Astrocyte (in vitro differentiated cells and primary cell): ENCODE results near the gene APH1A. TPM values are rescaled to one million over a fixed set of nuclear protein-coding genes. Genes with fewer than 3 reads are reported as not detected.
A peak's percentile ranks its signal among the peaks of the same experiment; 100 is the strongest.
"Not testable (repeated sequence)": the region's sequence is repeated elsewhere in the genome, so short reads cannot be mapped to it uniquely, and the experiment has no call there.

ENCODE experiments used
- DNase-seq: peaks from one replicate; pipeline ENCODE4 v3.0.0-alpha.2; 2010; ENCODE audit warnings: low read depth
- FAIRE-seq: peaks from 2 replicates; lab custom pipeline; 2011; peaks lifted over from hg19 to GRCh38; lab: Jason Lieb, UNC
- H2AFZ ChIP-seq: 2 replicates; pipeline ENCODE4 v1.6.0; 2012; ENCODE audit warnings: low read depth, low read length, inconsistent platforms
- H3K27ac ChIP-seq: 2 replicates; pipeline ENCODE4 v1.5.1; 2011; ENCODE audit warnings: low read depth, low read length, inconsistent platforms
- H3K27me3 ChIP-seq: 2 replicates; pipeline ENCODE4 v1.6.0; 2011; ENCODE audit warnings: low read length, inconsistent platforms; ENCODE audit not compliant: insufficient read depth
- H3K36me3 ChIP-seq: 2 replicates; pipeline ENCODE4 v1.5.1; 2011; ENCODE audit warnings: low read length, inconsistent platforms; ENCODE audit not compliant: insufficient read depth
- H3K4me1 ChIP-seq: 2 replicates; pipeline ENCODE4 v1.5.1; 2011; ENCODE audit warnings: low read length, inconsistent platforms; ENCODE audit not compliant: insufficient read depth
- H3K4me2 ChIP-seq: 2 replicates; pipeline ENCODE4 v1.6.0; 2012; ENCODE audit warnings: low read length, inconsistent platforms
- H3K4me3 ChIP-seq: 2 replicates; pipeline ENCODE4 v1.5.1; 2011; ENCODE audit warnings: low read depth, mild to moderate bottlenecking, low read length, inconsistent platforms; ENCODE audit not compliant: insufficient read depth
- H3K79me2 ChIP-seq: 2 replicates; pipeline ENCODE4 v1.6.0; 2012; ENCODE audit warnings: mild to moderate bottlenecking, low read length, inconsistent platforms; ENCODE audit not compliant: insufficient read depth
- H3K9ac ChIP-seq: 2 replicates; pipeline ENCODE4 v1.6.0; 2012; ENCODE audit warnings: mild to moderate bottlenecking, low read length, inconsistent platforms
- H3K9me3 ChIP-seq: 2 replicates; pipeline ENCODE4 v1.5.1; 2012; ENCODE audit warnings: low read depth, mild to moderate bottlenecking, low read length, inconsistent platforms; ENCODE audit not compliant: insufficient read depth
- H4K20me1 ChIP-seq: 2 replicates; pipeline ENCODE4 v1.6.0; 2012; ENCODE audit warnings: low read length, inconsistent platforms; ENCODE audit not compliant: insufficient read depth
- H3K27ac Mint-ChIP-seq: one replicate; pipeline ENCODE4 v1.8.0; 2021; ENCODE audit warnings: mild to moderate bottlenecking, mixed read lengths; ENCODE audit not compliant: unreplicated experiment
- H3K27me3 Mint-ChIP-seq: one replicate; pipeline ENCODE4 v1.8.0; 2021; ENCODE audit warnings: low read depth, mixed read lengths; ENCODE audit not compliant: unreplicated experiment
- H3K36me3 Mint-ChIP-seq: one replicate; pipeline ENCODE4 v1.8.0; 2021; ENCODE audit warnings: low read depth, mixed read lengths; ENCODE audit not compliant: unreplicated experiment
- H3K4me1 Mint-ChIP-seq: one replicate; pipeline ENCODE4 v1.8.0; 2021; ENCODE audit warnings: low read depth, mixed read lengths; ENCODE audit not compliant: unreplicated experiment
- H3K4me3 Mint-ChIP-seq: one replicate; pipeline ENCODE4 v1.8.0; 2021; ENCODE audit warnings: mild to moderate bottlenecking, moderate library complexity, mixed read lengths; ENCODE audit not compliant: unreplicated experiment
- H3K9me3 Mint-ChIP-seq: one replicate; pipeline ENCODE4 v1.8.0; 2021; ENCODE audit warnings: mild to moderate bottlenecking, mixed read lengths; ENCODE audit not compliant: unreplicated experiment
- EZH2 ChIP-seq: IDR thresholded peaks from 2 replicates; pipeline ENCODE4 v1.6.1; 2012; ENCODE audit warnings: mild to moderate bottlenecking, low read length, inconsistent platforms; ENCODE audit not compliant: insufficient read depth
- total RNA-seq: library from RNA; stranded (reverse); gene quantifications from 2 replicates; pipeline ENCODE4 v1.2.1, GENCODE V29; 2021
- TF ChIP-seq, protein P1 (sequence below): IDR thresholded peaks from 2 replicates; pipeline ENCODE4 v1.5.1; 2011; ENCODE audit warnings: low read depth, mild to moderate bottlenecking, inconsistent platforms, low read length, moderate library complexity; ENCODE audit not compliant: insufficient read depth

Gene APH1A
- total RNA-seq, 1 donor from 2014 or later, result 100 TPM

DNA sequence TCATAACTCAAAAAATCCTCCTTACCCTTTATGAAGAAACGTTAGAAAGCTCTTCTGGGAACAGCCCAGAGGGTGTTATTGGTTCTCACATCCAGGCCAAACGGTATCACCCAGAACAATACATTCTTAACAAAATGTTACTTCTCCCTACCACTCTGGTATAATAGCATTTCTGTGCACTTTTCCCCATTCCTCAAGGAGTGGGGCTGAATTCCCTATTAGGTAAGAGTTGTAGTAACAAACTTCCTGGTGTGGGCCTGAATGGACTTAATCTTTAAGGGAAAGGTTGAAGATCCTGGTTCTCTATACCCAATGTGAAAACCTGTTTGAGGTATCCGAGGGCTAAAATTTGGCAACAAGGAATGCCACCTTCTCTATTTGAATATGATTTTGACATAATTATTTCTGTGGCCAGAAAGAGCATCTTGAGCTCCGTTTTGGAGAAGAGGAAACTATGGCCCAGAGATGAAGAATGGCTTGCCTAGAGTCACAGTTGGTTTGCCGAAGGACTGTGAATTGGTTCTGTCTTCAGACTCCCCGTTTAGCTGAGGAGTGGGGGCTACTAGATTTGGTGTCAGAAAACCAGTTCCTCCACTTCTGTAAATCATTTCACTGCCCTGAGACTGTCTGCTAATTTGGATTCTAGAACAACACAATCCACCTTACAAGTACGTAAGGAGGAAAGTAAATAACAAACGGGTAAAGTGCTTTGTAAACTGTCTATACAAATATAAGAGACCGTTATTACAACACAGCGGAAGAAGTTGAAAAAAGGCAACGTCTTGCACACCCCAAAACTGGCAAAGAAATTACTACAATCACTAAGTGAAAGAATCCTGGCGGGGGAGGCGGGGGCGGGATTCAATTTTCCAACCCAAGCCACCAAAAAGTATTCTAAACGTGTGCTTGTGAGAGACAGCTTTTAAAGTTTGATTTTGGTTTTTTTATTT lies 35.2 kb downstream of the APH1A start:
- Histone ChIP-seq H3K4me2 (peak overlapping the region; percentile 88), H4K20me1 (peaks cover 7% of the 10 kb centered on the region), H3K9ac (peak overlapping the region; percentile 94), H3K27me3 (no peaks in the 10 kb centered on the region), H3K36me3 (peaks cover 11% of the 10 kb centered on the region), H3K9me3 (no peaks in the 10 kb centered on the region), H3K4me3 (peak overlapping the region; percentile 89), H2AFZ (no peak overlapping the region), H3K79me2 (peaks cover 58% of the 10 kb centered on the region), H3K4me1 (peaks cover 11% of the 10 kb centered on the region), H3K27ac (peak overlapping the region; percentile 82)
- H3K36me3 Mint-ChIP-seq, result no peaks in the 10 kb centered on the region
- FAIRE-seq (no peak), DNase-seq (no peak)
- TF ChIP-seq EZH2, result no peak
- TF ChIP-seq, protein P1, sequence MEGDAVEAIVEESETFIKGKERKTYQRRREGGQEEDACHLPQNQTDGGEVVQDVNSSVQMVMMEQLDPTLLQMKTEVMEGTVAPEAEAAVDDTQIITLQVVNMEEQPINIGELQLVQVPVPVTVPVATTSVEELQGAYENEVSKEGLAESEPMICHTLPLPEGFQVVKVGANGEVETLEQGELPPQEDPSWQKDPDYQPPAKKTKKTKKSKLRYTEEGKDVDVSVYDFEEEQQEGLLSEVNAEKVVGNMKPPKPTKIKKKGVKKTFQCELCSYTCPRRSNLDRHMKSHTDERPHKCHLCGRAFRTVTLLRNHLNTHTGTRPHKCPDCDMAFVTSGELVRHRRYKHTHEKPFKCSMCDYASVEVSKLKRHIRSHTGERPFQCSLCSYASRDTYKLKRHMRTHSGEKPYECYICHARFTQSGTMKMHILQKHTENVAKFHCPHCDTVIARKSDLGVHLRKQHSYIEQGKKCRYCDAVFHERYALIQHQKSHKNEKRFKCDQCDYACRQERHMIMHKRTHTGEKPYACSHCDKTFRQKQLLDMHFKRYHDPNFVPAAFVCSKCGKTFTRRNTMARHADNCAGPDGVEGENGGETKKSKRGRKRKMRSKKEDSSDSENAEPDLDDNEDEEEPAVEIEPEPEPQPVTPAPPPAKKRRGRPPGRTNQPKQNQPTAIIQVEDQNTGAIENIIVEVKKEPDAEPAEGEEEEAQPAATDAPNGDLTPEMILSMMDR, result no peak
- no peaks in the 10 kb centered on the region for H3K27me3 Mint-ChIP-seq
- no peaks in the 10 kb centered on the region for H3K9me3 Mint-ChIP-seq
- H3K4me3 Mint-ChIP-seq, result peak overlapping the region; percentile 98
- H3K4me1 Mint-ChIP-seq, result no peaks in the 10 kb centered on the region
- peak overlapping the region; percentile 91 for H3K27ac Mint-ChIP-seq

DNA sequence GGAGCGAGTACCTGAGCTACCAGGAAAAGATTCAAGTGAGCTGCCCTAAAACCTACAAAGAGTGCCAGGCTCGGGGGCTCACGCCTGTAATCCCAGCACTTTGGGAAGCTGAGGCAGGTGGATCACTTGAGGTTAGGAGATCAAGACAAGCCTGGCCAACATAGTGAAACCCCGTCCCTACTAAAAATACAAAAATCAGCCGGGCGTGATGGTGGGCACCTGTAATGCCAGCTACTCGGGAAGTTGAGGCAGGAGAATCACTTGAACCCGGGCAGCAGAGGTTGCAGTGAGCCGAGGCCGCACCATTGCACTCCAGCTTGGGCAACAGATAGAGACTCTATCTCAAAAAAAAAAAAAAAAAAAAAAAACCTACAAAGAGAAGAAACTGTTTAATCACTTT lies 35.9 kb downstream of the APH1A start:
- H3K36me3 Mint-ChIP-seq, H2AFZ ChIP-seq, H4K20me1 ChIP-seq, H3K9ac ChIP-seq, H3K4me1 Mint-ChIP-seq, FAIRE-seq, DNase-seq, H3K27me3 ChIP-seq, H3K4me3 ChIP-seq, H3K9me3 ChIP-seq, H3K27ac ChIP-seq, H3K9me3 Mint-ChIP-seq, H3K27me3 Mint-ChIP-seq: not testable (repeated sequence)
- H3K4me2 ChIP-seq, result peak overlapping the region; percentile 88
- peaks cover 11% of the 10 kb centered on the region for H3K36me3 ChIP-seq
- Mint-ChIP-seq H3K27ac (peak overlapping the region; percentile 13), H3K4me3 (peak overlapping the region; percentile 98)
- H3K4me1 ChIP-seq, result peaks cover 11% of the 10 kb centered on the region
- H3K79me2 ChIP-seq, result peaks cover 58% of the 10 kb centered on the region

DNA sequence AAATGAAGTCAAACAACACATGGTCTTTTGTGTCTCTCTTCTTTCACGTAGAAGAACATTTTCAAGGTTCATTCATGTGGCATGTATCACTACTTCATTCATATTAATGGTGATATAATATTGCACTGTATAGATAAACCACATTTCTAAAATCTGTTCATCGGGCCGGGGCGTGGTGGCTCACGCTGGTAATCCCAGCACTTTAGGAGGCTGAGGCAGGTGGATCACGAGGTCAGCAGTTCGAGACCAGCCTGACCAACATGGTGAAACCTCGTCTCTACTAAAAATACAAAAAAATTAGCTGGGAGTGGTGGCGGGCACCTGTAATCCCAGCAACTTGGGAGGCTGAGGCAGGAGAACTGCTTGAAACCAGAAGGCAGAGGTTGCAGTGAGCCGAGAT lies 40.6 kb downstream of the APH1A start:
- not testable (repeated sequence) for H3K9me3 Mint-ChIP-seq, H3K4me3 ChIP-seq, H3K9ac ChIP-seq, H2AFZ ChIP-seq, H4K20me1 ChIP-seq, H3K4me3 Mint-ChIP-seq, FAIRE-seq, H3K27ac Mint-ChIP-seq, H3K4me1 ChIP-seq, H3K27ac ChIP-seq, DNase-seq, H3K4me2 ChIP-seq, H3K9me3 ChIP-seq, H3K27me3 Mint-ChIP-seq, H3K27me3 ChIP-seq, H3K4me1 Mint-ChIP-seq
- peaks cover 38% of the 10 kb centered on the region for H3K36me3 ChIP-seq
- peaks cover 39% of the 10 kb centered on the region for H3K79me2 ChIP-seq
- peaks cover 11% of the 10 kb centered on the region for H3K36me3 Mint-ChIP-seq
